ENCODE measurements around the gene SIRT5.

GRCh38 chr6:13531956-13532355, 42.4 kb upstream of the SIRT5 start:
- no peak for TF ChIP-seq PBX3 (CRISPR knock-in tag; IDR thresholded peaks at IDR 0.05)
- TF ChIP-seq CTCF (tag by site-specific recombination; IDR thresholded peaks at IDR 0.05): no peak
- no peak for TF ChIP-seq ZBTB48 (tag by site-specific recombination; IDR thresholded peaks at IDR 0.05)
- TF ChIP-seq ZBTB11 (tag by site-specific recombination; conservative IDR thresholded peaks at IDR 0.05; ENCODE audit: low read depth): no peak
- no peak for TF ChIP-seq ZNF24 (tag by site-specific recombination; IDR thresholded peaks at IDR 0.05)
- no peak for TF ChIP-seq ZBTB26 (tag by site-specific recombination; optimal IDR thresholded peaks at IDR 0.05)
- TF ChIP-seq ZNF76 (tag by site-specific recombination; IDR thresholded peaks at IDR 0.05; ENCODE audit: borderline replicate concordance, low read depth): no peak
- TF ChIP-seq ZNF114 (tag by site-specific recombination; IDR thresholded peaks at IDR 0.05): no peak
- no peak for TF ChIP-seq SALL2 (tag by site-specific recombination; IDR thresholded peaks at IDR 0.05; ENCODE audit: borderline replicate concordance)
- no peak for TF ChIP-seq ZFHX2 (tag by site-specific recombination; conservative IDR thresholded peaks at IDR 0.05)
- no peak for TF ChIP-seq ZNF623 (tag by site-specific recombination; IDR thresholded peaks at IDR 0.05)
- no peak for TF ChIP-seq ZNF561 (tag by site-specific recombination; IDR thresholded peaks at IDR 0.05; ENCODE audit: borderline replicate concordance)
- TF ChIP-seq ZBTB1 (tag by site-specific recombination; IDR thresholded peaks at IDR 0.05): no peak
- TF ChIP-seq SP2 (tag by site-specific recombination; IDR thresholded peaks at IDR 0.05): no peak

Measured in HEK293 (cell line).